ENCODE data around the gene THAP12.

GRCh38 chr11:76322540-76322939 is 58.4 kb downstream of the THAP12 start:
- TF ChIP-seq CTCF (conservative IDR thresholded peaks at IDR 0.05; ENCODE audit: low read length) (no peak), EZH2phosphoT487 (IDR thresholded peaks at IDR 0.05; ENCODE audit: borderline replicate concordance) (no peak)
